Measurements from ENCODE around the gene SLAMF6.

Gene SLAMF6

GRCh38 chr1:160537714-160538665 lies 14.9 kb upstream of the SLAMF6 start:
- TF ChIP-seq TAF1 (IDR thresholded peaks at IDR 0.05; ENCODE audit: borderline replicate concordance, insufficient read depth, low read length) (no peak), SIN3A (IDR thresholded peaks at IDR 0.05; ENCODE audit: borderline replicate concordance, insufficient read depth, low read length) (no peak), REST (IDR thresholded peaks at IDR 0.05; ENCODE audit: insufficient read depth in 1 of 2, low read depth in 2 of 2, low read length in 2 of 2) (no peak), FOXP2 (optimal IDR thresholded peaks at IDR 0.05; ENCODE audit: borderline replicate concordance, extremely low read depth, extremely low read length, insufficient read depth) (no peak), POLR2AphosphoS5 (IDR thresholded peaks at IDR 0.05; ENCODE audit: low read depth, low read length) (no peak)

GRCh38 chr1:160534823-160535605 lies 12.0 kb upstream of the SLAMF6 start:
- no peak for TF ChIP-seq REST (IDR thresholded peaks at IDR 0.05; ENCODE audit: insufficient read depth in 1 of 2, low read depth in 2 of 2, low read length in 2 of 2)
- no peak for TF ChIP-seq SIN3A (IDR thresholded peaks at IDR 0.05; ENCODE audit: borderline replicate concordance, insufficient read depth, low read length)
- TF ChIP-seq FOXP2 (optimal IDR thresholded peaks at IDR 0.05; ENCODE audit: borderline replicate concordance, extremely low read depth, extremely low read length, insufficient read depth) = no peak
- TF ChIP-seq POLR2AphosphoS5 (IDR thresholded peaks at IDR 0.05; ENCODE audit: low read depth, low read length) = no peak
- TF ChIP-seq TAF1 (IDR thresholded peaks at IDR 0.05; ENCODE audit: borderline replicate concordance, insufficient read depth, low read length) = no peak

GRCh38 chr1:160522136-160522535 lies 919 bp downstream of the SLAMF6 start:
- TF ChIP-seq REST (IDR thresholded peaks at IDR 0.05; ENCODE audit: insufficient read depth in 1 of 2, low read depth in 2 of 2, low read length in 2 of 2) = no peak
- no peak for TF ChIP-seq TAF1 (IDR thresholded peaks at IDR 0.05; ENCODE audit: borderline replicate concordance, insufficient read depth, low read length)
- TF ChIP-seq POLR2AphosphoS5 (IDR thresholded peaks at IDR 0.05; ENCODE audit: low read depth, low read length) = no peak
- TF ChIP-seq FOXP2 (optimal IDR thresholded peaks at IDR 0.05; ENCODE audit: borderline replicate concordance, extremely low read depth, extremely low read length, insufficient read depth) = no peak
- TF ChIP-seq SIN3A (IDR thresholded peaks at IDR 0.05; ENCODE audit: borderline replicate concordance, insufficient read depth, low read length) = no peak

GRCh38 chr1:160521554-160521953 lies 1.5 kb downstream of the SLAMF6 start:
- TF ChIP-seq POLR2AphosphoS5 (IDR thresholded peaks at IDR 0.05; ENCODE audit: low read depth, low read length) = no peak
- TF ChIP-seq FOXP2 (optimal IDR thresholded peaks at IDR 0.05; ENCODE audit: borderline replicate concordance, extremely low read depth, extremely low read length, insufficient read depth) = no peak
- no peak for TF ChIP-seq REST (IDR thresholded peaks at IDR 0.05; ENCODE audit: insufficient read depth in 1 of 2, low read depth in 2 of 2, low read length in 2 of 2)
- TF ChIP-seq SIN3A (IDR thresholded peaks at IDR 0.05; ENCODE audit: borderline replicate concordance, insufficient read depth, low read length) = no peak
- no peak for TF ChIP-seq TAF1 (IDR thresholded peaks at IDR 0.05; ENCODE audit: borderline replicate concordance, insufficient read depth, low read length)

Measured in PFSK-1 (cell line).